Osteoblast (primary cell): Measurements from ENCODE around the gene RPP40. TPM values are rescaled to one million over a fixed set of nuclear protein-coding genes. Genes with fewer than 3 reads are reported as not detected.
"Not testable (repeated sequence)": the region's sequence is repeated elsewhere in the genome, so short reads cannot be mapped to it uniquely, and the experiment has no call there.

Experiments
- DNase-seq: peaks from one replicate; pipeline ENCODE4 v3.0.0; 2011; ENCODE audit warnings: low spot score, mixed read lengths; ENCODE audit not compliant: insufficient read length; ENCODE audit errors: missing footprints
- H2AFZ ChIP-seq: 2 replicates; pipeline ENCODE4 v1.6.0; 2011; ENCODE audit warnings: mild to moderate bottlenecking, low read length
- H3K27ac ChIP-seq: 2 replicates; pipeline ENCODE4 v1.5.1; 2011; ENCODE audit warnings: mild to moderate bottlenecking, low read depth, low read length, moderate library complexity
- H3K27me3 ChIP-seq: 2 replicates; pipeline ENCODE4 v1.6.0; 2012; ENCODE audit warnings: mild to moderate bottlenecking, control low read depth, inconsistent platforms, low read length, moderate library complexity; ENCODE audit not compliant: insufficient read depth
- H3K36me3 ChIP-seq: 2 replicates; pipeline ENCODE4 v1.5.1; 2011; ENCODE audit warnings: mild to moderate bottlenecking, low read length, control low read depth, moderate library complexity; ENCODE audit not compliant: insufficient read depth
- H3K4me1 ChIP-seq: 2 replicates; pipeline ENCODE4 v1.5.1; 2011; ENCODE audit warnings: mild to moderate bottlenecking, low read length, control low read depth, moderate library complexity; ENCODE audit not compliant: insufficient read depth
- H3K4me2 ChIP-seq: 2 replicates; pipeline ENCODE4 v1.6.0; 2011; ENCODE audit warnings: mild to moderate bottlenecking, low read length; ENCODE audit not compliant: insufficient read depth
- H3K4me3 ChIP-seq: fragments of 200-600 bp; sonication (generic); 3 replicates; pipeline ENCODE4 v1.5.1; 2012; ENCODE audit warnings: mild to moderate bottlenecking, low read length, inconsistent platforms; ENCODE audit not compliant: insufficient read depth
- H3K79me2 ChIP-seq: 2 replicates; pipeline ENCODE4 v1.6.0; 2012; ENCODE audit warnings: mild to moderate bottlenecking, low read length, control low read depth, inconsistent platforms; ENCODE audit not compliant: insufficient read depth
- H3K9me3 ChIP-seq: 2 replicates; pipeline ENCODE4 v1.5.1; 2011; ENCODE audit warnings: low read depth, low read length, control low read depth
- H4K20me1 ChIP-seq: 2 replicates; pipeline ENCODE4 v1.6.0; 2012; ENCODE audit warnings: mild to moderate bottlenecking, low read length, control low read depth; ENCODE audit not compliant: insufficient read depth
- total RNA-seq: library from RNA; depleted of rRNA; stranded (reverse); fragments of >200 nt; gene quantifications from 2 replicates; pipeline ENCODE4 v1.2.3, GENCODE V29; 2012
- TF ChIP-seq, protein P1 (sequence below): IDR thresholded peaks from 2 replicates; pipeline ENCODE4 v1.5.1; 2011; ENCODE audit warnings: mild to moderate bottlenecking, low read depth, low read length, moderate library complexity; ENCODE audit errors: extremely low read depth

Gene RPP40
- total RNA-seq, 1 donor: 8.3 TPM

DNA sequence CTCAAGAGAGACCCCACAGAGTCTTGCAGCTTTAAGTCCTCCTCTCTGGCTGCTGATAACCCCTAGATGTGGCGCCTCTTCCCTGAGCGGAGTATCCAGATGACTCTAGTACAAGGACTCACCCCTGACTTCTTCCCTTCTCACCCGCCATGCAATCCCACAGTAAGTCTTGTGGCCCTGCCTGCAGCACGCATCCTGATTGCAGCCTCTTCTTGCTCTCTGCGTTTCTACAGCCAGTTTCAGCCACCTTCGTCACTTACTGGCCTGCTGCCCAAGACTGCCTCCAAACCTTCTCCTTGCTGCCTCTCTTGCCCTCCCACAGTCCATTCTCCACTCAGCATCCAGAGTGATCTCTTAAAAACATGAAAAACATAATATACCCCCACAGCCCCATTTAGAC, 2.4 kb upstream of the RPP40 start:
- TF ChIP-seq, protein P1, sequence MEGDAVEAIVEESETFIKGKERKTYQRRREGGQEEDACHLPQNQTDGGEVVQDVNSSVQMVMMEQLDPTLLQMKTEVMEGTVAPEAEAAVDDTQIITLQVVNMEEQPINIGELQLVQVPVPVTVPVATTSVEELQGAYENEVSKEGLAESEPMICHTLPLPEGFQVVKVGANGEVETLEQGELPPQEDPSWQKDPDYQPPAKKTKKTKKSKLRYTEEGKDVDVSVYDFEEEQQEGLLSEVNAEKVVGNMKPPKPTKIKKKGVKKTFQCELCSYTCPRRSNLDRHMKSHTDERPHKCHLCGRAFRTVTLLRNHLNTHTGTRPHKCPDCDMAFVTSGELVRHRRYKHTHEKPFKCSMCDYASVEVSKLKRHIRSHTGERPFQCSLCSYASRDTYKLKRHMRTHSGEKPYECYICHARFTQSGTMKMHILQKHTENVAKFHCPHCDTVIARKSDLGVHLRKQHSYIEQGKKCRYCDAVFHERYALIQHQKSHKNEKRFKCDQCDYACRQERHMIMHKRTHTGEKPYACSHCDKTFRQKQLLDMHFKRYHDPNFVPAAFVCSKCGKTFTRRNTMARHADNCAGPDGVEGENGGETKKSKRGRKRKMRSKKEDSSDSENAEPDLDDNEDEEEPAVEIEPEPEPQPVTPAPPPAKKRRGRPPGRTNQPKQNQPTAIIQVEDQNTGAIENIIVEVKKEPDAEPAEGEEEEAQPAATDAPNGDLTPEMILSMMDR: no peak
- no peak for DNase-seq
- H3K27me3 ChIP-seq: no peaks in the 10 kb centered on the region

DNA sequence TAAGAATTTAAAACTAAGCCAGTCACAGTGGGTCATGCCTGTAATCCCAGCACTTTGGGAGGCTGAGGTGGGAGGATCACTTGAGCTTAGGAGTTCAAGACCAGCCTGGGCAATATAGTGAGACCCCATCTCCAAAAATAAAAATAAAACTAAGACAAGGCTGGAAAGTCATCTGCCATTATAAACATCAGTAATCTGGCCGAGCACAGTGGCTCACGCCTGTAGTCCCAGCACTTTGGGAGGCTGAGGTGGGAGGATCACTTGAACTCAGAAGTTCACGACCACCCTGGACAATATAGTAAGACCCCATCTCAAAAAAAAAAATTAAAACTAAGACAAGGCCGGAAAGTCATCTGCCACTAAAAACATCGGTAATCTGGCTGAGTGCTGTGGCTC, 1.2 kb upstream of the RPP40 start:
- not testable (repeated sequence) for H3K79me2 ChIP-seq, H3K36me3 ChIP-seq, H3K27me3 ChIP-seq, H3K4me1 ChIP-seq, H3K27ac ChIP-seq, H2AFZ ChIP-seq, H3K4me3 ChIP-seq, DNase-seq, H4K20me1 ChIP-seq, H3K9me3 ChIP-seq
- H3K4me2 ChIP-seq: peak overlapping the region; percentile 91

More for the DNA sequence above, 2.4 kb upstream of the RPP40 start:
- Histone ChIP-seq H4K20me1 (no peaks in the 10 kb centered on the region), H3K9me3 (no peaks in the 10 kb centered on the region), H3K27ac (no peak overlapping the region), H2AFZ (no peak overlapping the region), H3K4me2 (no peak overlapping the region), H3K4me1 (peaks cover 6% of the 10 kb centered on the region), H3K4me3 (no peak overlapping the region), H3K36me3 (no peaks in the 10 kb centered on the region), H3K79me2 (no peaks in the 10 kb centered on the region)

DNA sequence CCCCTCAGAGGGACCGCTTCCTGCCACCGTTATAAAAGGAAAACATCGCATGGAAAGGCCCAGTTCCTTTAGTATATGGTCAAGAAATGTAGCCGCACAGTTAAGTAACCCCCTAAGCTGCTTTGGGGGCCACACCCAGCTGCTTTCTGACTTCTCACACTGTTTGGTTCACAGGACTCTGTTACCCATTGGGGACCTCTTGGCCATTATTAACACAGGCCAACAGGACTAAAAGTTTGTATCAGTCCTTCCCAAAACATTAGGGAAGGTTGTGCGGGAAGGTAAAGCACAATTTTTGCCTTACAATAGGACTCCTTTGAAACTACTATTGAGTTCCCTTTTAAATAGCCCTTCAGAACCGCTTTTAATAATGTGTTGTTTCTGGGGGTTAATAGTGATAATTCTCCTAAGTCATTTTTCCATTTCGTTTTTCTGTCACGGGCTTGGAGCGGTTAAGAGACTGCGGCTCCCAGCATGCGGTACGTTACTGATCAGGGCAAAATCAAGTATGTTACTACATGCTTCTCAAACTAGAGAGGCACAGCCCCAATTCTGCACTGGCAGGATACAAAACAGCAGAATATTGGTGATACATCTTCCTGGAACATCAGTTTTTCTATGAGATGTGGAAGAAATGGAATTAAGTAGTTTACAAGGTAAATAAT, 668 bp upstream of the RPP40 start:
- peak; percentile 22 for DNase-seq
- no peaks in the 10 kb centered on the region for H4K20me1 ChIP-seq
- H3K79me2 ChIP-seq: no peaks in the 10 kb centered on the region
- peaks cover 6% of the 10 kb centered on the region for H3K36me3 ChIP-seq
- no peaks in the 10 kb centered on the region for H3K9me3 ChIP-seq
- peak overlapping the region; percentile 91 for H3K4me2 ChIP-seq
- TF ChIP-seq, protein P1: no peak
- H2AFZ ChIP-seq: peak overlapping the region; percentile 96
- peak overlapping the region; percentile 72 for H3K27ac ChIP-seq
- peaks cover 6% of the 10 kb centered on the region for H3K4me1 ChIP-seq
- H3K4me3 ChIP-seq: peak overlapping the region; percentile 78
- H3K27me3 ChIP-seq: no peaks in the 10 kb centered on the region

DNA sequence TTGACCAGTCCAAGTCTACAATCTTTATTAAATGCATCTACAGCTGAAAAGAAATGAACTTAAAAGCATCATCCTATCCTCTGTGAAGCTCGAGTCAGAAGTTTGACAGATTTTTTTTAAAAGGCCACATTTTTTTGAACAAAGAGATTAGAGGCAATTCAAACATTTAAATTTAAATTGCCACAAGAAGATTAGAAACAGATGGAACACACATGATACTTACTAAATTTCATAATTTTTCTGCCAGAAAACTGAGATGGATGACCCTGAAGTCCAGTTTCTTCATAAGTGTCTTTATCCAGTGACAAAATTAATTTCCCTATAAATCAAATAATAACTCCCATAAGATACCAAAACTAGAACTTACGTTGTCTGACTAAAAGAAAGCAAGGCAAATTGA, 4.3 kb downstream of the RPP40 start:
- H4K20me1 ChIP-seq: no peaks in the 10 kb centered on the region
- no peak overlapping the region for H3K4me2 ChIP-seq
- H2AFZ ChIP-seq: no peak overlapping the region
- H3K4me3 ChIP-seq: no peak overlapping the region
- no peaks in the 10 kb centered on the region for H3K79me2 ChIP-seq
- H3K27me3 ChIP-seq: no peaks in the 10 kb centered on the region
- no peaks in the 10 kb centered on the region for H3K9me3 ChIP-seq
- H3K36me3 ChIP-seq: peaks cover 15% of the 10 kb centered on the region
- H3K4me1 ChIP-seq: peaks cover 6% of the 10 kb centered on the region
- TF ChIP-seq, protein P1: no peak
- no peak overlapping the region for H3K27ac ChIP-seq
- DNase-seq: no peak
